Small intestine (tissue), 7 donors: ENCODE measurements around the gene RNF121. TPM values are rescaled to one million over a fixed set of nuclear protein-coding genes. Genes with fewer than 3 reads are reported as not detected.

Source experiments
- DNase-seq, 2 donors: peaks; one replicate each; pipeline versions ENCODE4 v3.0.0 to v3.0.0-alpha.2; 2013
- FAIRE-seq: peaks from 2 replicates; lab custom pipeline; 2012; peaks lifted over from hg19 to GRCh38; lab: Jason Lieb, UNC
- H3K27ac ChIP-seq, 3 donors: one replicate each; pipeline ENCODE4 v1.5.1; 2013; ENCODE audit warnings: low read length in 2 of 3, mild to moderate bottlenecking in 2 of 3, control low read depth in 1 of 3, inconsistent platforms in 1 of 3, low read depth in 1 of 3, moderate library complexity in 1 of 3
- H3K27me3 ChIP-seq, 3 donors: one replicate each; pipeline ENCODE4 v1.6.1; 2013; ENCODE audit warnings: low read length in 3 of 3, inconsistent platforms in 1 of 3; ENCODE audit not compliant: control insufficient read depth in 3 of 3, insufficient read depth in 3 of 3
- H3K36me3 ChIP-seq, 3 donors: one replicate each; pipeline ENCODE4 v1.6.1; 2013; ENCODE audit warnings: low read length in 3 of 3, inconsistent platforms in 1 of 3, low read depth in 1 of 3, mild to moderate bottlenecking in 1 of 3, moderate library complexity in 1 of 3; ENCODE audit not compliant: control insufficient read depth in 3 of 3, insufficient read depth in 2 of 3
- H3K4me1 ChIP-seq, 3 donors: one replicate each; pipeline ENCODE4 v1.6.1; 2013; ENCODE audit warnings: low read length in 2 of 3, inconsistent platforms in 1 of 3, low read depth in 1 of 3, mild to moderate bottlenecking in 1 of 3, moderate library complexity in 1 of 3; ENCODE audit not compliant: control insufficient read depth in 3 of 3, insufficient read depth in 2 of 3
- H3K4me3 ChIP-seq, 3 donors: one replicate each; pipeline ENCODE4 v1.5.1; 2013; ENCODE audit warnings: low read length in 3 of 3, control low read depth in 1 of 3, inconsistent platforms in 1 of 3, low read depth in 1 of 3, mild to moderate bottlenecking in 1 of 3, moderate library complexity in 1 of 3
- H3K9me3 ChIP-seq, 2 donors: one replicate each; pipeline ENCODE4 v1.6.1; 2013; ENCODE audit warnings: low read depth in 1 of 2, low read length in 1 of 2; ENCODE audit not compliant: control insufficient read depth in 2 of 2, insufficient read depth in 1 of 2
- WGBS, 3 donors: extraction: QIAGEN DNeasy Blood & Tissue Kit; methylation state at CpG; one replicate each; pipeline ENCODE4 v1.1.7; 2013; 5-methylcytosine and 5-hydroxymethylcytosine counted together
- polyA plus RNA-seq, 4 donors: library from polyadenylated mRNA; stranded (reverse) in 3 of 4; unstranded in 1 of 4; fragments of 200-250 nt in 3 of 4; fragments of 120-200 nt in 1 of 4; gene quantifications; one replicate each; pipeline versions ENCODE4 v1.2.1 to v1.2.3, GENCODE V29; 2013
- donor health status: healthy with polysubstance abuse.
- donor health status: control.
- donor health status: control.
- donor health status: Bipolar disorder and iron deficiency.
- donor health status: healthy.

Gene RNF121
- polyA plus RNA-seq, 4 donors, result 15.9 to 38.6 (median 23.5) TPM

DNA sequence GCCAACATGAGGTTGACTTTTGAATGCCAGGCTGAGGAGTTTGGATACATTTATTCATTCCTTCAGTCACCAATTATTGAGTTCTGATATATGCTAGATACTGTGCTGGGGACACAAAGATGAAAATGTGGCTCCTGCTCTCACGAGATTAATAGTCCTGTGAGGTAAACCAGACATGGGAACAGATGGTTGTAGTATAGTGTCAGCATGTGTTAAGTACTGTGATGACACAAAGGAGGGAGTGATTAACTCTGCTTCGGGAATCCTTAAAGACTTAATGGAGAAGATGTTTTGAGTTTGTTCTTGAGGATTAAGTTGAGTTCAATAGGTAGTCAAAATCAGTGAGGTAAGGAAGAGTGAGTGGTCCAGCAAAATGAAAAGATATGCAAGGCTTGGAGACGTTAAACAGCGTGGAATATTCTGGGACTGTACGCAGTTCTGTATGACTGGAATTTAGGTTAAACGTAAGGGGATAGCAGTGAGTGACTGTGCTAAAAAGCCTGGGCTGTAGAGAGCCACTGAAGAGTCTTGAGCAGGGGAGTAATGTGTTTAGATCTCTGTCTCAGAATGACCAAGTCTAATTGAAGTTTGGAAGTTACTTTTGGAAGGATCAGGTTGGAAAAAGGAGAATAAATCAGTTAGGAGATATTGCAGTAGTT is 11.8 kb downstream of the RNF121 start:
- H3K4me3 ChIP-seq, result no peak overlapping the region
- H3K4me1 ChIP-seq, result peaks cover 0 to under 1% (median 0%) of the 10 kb centered on the region in 3 donors
- H3K36me3 ChIP-seq, result peaks cover 0 to 7% (median 0%) of the 10 kb centered on the region in 3 donors
- no peak overlapping the region for H3K27ac ChIP-seq
- DNase-seq, result no peak
- WGBS, 3 donors, result 81 to 93% (median 92%) methylated on average over 6 of the region's 6 CpGs
- H3K27me3 ChIP-seq, result no peaks in the 10 kb centered on the region
- FAIRE-seq, result no peak
- H3K9me3 ChIP-seq, result no peaks in the 10 kb centered on the region

DNA sequence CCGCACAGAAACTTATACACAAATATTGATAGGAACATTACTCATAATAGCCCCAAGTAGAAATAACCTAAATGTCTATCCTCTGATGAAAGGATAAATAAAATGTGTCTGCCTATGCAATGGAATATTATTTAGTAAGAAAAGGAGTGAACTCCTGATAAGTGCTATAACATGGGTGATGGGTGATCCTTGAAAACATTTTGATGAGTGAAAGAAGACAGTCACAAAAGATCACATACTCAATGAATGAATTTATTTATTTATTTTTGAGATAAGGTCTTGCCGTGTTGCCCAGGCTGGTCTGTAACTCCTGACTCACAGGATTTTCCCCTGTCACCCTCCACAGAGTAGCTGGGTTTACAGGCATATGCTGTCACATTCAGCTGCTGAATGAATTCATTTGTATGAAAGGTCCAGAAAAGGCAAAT is 17.3 kb downstream of the RNF121 start:
- Histone ChIP-seq H3K36me3 (peaks cover 0 to 6% (median 0%) of the 10 kb centered on the region in 3 donors), H3K9me3 (no peaks in the 10 kb centered on the region), H3K4me1 (peaks cover 6 to 31% (median 12%) of the 10 kb centered on the region in 3 donors), H3K27ac (no peak overlapping the region), H3K4me3 (no peak overlapping the region), H3K27me3 (no peaks in the 10 kb centered on the region)
- FAIRE-seq, result no peak
- 50 to 61% (median 51%) methylated on average over 2 of the region's 2 CpGs for WGBS, 3 donors
- no peak for DNase-seq

DNA sequence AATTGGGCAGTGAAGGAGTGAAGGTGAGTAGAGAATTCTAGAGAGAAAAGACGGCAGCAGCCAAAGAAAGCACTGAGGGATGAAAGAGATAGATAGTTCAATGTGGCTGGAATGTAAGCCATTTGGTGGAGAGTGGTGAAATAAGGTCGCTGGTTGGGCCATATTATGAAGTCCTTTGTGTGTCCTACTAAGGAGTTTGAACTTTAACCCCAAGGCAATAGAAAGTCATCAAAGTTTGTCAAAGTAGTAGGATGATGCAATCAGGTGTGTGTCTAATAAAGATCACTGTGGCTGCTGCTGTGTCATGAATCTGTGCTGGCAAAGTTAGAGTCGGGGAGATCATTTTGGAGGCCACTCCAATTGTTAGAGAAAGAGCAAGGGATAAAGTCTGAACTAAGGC is 18.7 kb downstream of the RNF121 start:
- FAIRE-seq, result no peak
- WGBS, 3 donors, result 21 to 64% (median 46%) methylated on average over 3 of the region's 3 CpGs
- H3K27ac ChIP-seq, result peak overlapping the region; percentile 46 to 77 (median 74)

DNA sequence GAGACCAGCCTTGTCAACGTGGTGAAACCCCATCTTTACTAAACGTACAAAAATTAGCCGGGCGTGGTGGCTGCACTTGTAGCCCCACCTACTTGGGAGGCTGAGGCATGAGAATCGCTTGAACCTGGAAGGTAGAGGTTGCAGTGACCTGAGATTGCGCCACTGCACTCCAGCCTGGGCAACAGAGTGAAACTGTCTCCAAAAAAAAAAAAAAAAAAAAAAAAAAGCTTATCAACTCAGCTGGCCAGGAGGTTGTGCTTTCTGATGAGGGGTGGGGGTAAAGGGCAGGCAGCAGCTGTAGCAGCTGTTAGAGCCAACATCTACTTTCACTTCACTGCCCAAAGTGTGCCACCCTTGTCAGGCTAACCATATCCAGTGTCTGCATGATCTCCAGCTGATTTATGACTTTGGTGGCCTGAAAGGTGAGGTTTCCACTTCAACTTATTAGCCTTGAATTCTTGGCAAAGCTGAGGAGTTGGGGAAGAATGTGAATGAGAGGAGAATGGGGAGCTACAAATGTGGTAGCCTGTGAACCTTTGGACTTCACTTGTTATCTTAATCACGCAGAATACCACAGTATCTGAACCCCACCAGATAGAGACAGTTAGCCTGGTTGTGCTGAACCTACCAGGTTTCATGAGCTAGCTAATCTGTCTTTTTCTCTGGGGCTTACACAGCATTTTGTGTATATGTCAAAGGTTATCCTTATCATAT is 19.6 kb downstream of the RNF121 start:
- 16 to 70% (median 31%) methylated on average over 7 of the region's 7 CpGs for WGBS, 3 donors
- Histone ChIP-seq H3K27me3 (no peaks in the 10 kb centered on the region), H3K9me3 (no peaks in the 10 kb centered on the region), H3K4me3 (no peak overlapping the region), H3K27ac (peak overlapping the region; percentile 74 to 78 (median 77)), H3K36me3 (peaks cover 0 to 6% (median 0%) of the 10 kb centered on the region in 3 donors), H3K4me1 (peaks cover 6 to 32% (median 13%) of the 10 kb centered on the region in 3 donors)
- peak; percentile 90 to 97 for DNase-seq
- FAIRE-seq, result no peak

More for the DNA sequence above, 18.7 kb downstream of the RNF121 start:
- peak; percentile 87 to 93 for DNase-seq
- Histone ChIP-seq H3K4me1 (peaks cover 6 to 31% (median 12%) of the 10 kb centered on the region in 3 donors), H3K27me3 (no peaks in the 10 kb centered on the region), H3K9me3 (no peaks in the 10 kb centered on the region), H3K4me3 (no peak overlapping the region), H3K36me3 (peaks cover 0 to 6% (median 0%) of the 10 kb centered on the region in 3 donors)

DNA sequence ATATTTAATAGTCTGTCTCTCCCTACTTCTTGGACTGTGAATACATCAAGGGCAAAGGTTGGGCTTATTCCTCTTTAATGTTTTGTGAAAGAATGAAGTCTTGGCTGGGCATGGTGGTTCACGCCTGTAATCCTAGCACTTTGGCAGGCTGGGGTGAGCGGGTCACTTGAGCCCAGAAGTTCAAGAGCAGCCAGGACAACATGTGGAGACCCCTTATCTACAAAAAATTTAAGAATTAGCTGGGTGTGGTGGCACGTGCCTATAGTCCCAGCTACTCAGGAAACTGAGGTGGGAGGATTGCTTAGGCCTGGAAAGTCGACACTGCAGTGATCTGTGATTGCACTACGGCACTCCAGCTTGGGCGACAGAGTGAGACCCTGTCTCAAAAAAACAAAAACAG is 20.2 kb downstream of the RNF121 start:
- Histone ChIP-seq H3K36me3 (peaks cover 0 to 6% (median 0%) of the 10 kb centered on the region in 3 donors), H3K4me3 (no peak overlapping the region), H3K27me3 (no peaks in the 10 kb centered on the region), H3K27ac (peak overlapping the region; percentile 51 to 78 (median 69)), H3K4me1 (peaks cover 6 to 36% (median 14%) of the 10 kb centered on the region in 3 donors), H3K9me3 (no peaks in the 10 kb centered on the region)
- FAIRE-seq, result no peak
- WGBS, 3 donors, result 32 to 66% (median 40%) methylated on average over 6 of the region's 6 CpGs
- DNase-seq, result no peak

DNA sequence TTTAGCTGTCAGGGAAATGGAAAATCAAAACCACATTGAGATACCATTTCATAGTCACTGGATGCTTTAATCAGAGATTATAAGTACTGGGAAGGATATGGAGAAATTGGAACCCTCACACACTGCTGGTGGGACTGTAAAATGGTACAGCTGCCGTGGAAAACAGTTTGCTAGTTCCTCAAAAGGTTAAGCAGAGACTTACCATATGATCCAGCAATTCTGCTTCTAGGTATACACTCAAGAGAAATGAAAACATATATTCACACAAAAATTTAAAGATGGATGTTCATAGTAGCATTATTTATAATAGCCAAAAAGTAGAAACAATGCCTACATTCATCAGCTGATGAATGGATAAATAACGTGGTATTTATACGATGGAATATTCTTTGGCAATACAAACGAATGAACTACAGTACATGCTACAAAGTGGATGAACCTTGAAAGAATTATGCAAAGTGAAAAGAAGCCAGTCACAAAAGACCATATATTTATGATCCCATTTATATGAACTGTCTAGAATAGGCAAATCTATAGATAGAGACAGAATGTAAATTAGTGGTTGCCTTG is 23.0 kb downstream of the RNF121 start:
- Histone ChIP-seq H3K4me3 (no peak overlapping the region), H3K27me3 (no peaks in the 10 kb centered on the region), H3K27ac (no peak overlapping the region), H3K36me3 (peaks cover 0 to 6% (median 0%) of the 10 kb centered on the region in 3 donors), H3K4me1 (peaks cover 6 to 40% (median 16%) of the 10 kb centered on the region in 3 donors), H3K9me3 (no peaks in the 10 kb centered on the region)
- FAIRE-seq (no peak), DNase-seq (no peak)
- WGBS, 3 donors, result 75 to 82% (median 79%) methylated on average over 4 of the region's 4 CpGs

DNA sequence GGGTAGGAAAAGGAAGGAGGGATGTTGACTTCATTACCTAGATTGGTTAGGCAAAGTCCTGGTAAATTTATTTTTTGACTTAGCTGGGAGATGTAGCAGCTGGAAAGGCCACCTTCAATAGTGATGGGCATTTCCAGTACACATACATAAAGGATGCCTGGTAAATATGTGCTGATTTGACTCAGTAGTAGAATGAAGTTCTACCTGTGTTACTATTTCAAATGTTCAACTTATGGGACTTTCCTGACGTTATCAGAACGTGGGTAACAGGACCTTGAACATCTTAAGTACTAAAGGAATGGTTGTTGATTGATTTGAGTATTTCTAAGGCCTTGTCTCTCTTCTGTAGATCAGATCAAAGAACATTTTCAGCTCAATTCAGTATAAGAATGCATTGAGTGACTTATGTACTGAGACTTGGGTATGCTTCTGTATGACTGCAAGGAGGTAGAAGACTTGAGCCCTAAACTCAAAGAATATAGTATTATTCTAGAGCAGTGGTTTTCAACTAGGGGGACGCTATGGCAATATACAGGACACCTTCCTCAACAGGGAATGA is 27.1 kb downstream of the RNF121 start:
- FAIRE-seq, result no peak
- no peak for DNase-seq
- WGBS, 3 donors, result 42 to 54% (median 49%) methylated on average over 3 of the region's 3 CpGs
- Histone ChIP-seq H3K27ac (no peak overlapping the region), H3K4me3 (no peak overlapping the region), H3K27me3 (no peaks in the 10 kb centered on the region), H3K36me3 (peaks cover 2 to 9% (median 5%) of the 10 kb centered on the region in 3 donors), H3K9me3 (no peaks in the 10 kb centered on the region), H3K4me1 (peaks cover 0 to 10% (median 6%) of the 10 kb centered on the region in 3 donors)

DNA sequence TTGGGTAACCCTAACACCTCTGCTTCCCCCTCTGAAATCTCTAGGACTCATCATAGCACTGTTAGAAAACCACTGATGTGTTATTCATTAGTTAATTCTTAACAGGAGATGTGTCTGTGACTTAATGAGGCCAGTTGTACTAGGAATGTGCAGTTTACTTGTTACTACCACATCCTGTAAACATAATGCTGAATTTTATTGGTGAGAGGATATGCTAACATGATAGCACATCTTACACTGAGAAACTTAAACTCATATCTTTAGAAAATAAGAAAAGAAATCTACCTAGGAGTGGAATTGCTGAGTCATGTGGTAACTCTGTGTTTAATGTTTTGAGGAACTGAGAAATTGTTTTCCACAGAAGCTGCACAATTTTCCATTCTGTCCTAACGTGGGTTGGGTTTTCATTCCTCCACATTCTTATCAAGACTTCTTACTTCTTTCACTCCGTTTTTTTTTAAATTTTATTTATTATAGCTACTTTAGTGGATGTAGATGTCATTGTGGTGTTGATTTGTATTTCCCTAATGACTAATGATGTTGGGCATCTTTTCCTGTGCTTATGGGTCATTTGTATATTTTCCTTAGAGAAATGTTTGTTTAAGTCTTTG is 33.7 kb downstream of the RNF121 start:
- Histone ChIP-seq H3K27ac (no peak overlapping the region), H3K36me3 (peaks cover 5 to 33% (median 7%) of the 10 kb centered on the region in 3 donors), H3K4me1 (no peaks in the 10 kb centered on the region), H3K9me3 (no peaks in the 10 kb centered on the region), H3K27me3 (no peaks in the 10 kb centered on the region), H3K4me3 (no peak overlapping the region)
- DNase-seq, result no peak
- WGBS, 3 donors, result 47 to 82% (median 72%) methylated on average over 2 of the region's 2 CpGs
- no peak for FAIRE-seq
